ENCODE data around the gene F12. TPM values are rescaled to one million over a fixed set of nuclear protein-coding genes. Genes with fewer than 3 reads are reported as not detected.
A peak's percentile ranks its signal among the peaks of the same experiment; 100 is the strongest.

F12 gene
- total and polyA plus RNA-seq, 2 donors (not counting 1 experiment from before 2014, with no cell fraction given): 0.10 to 0.50 TPM

- no peak overlapping the region for H3K4me2 ChIP-seq (ENCODE audit: extremely low read depth, insufficient read depth, low read length)
- H3K36me3 ChIP-seq (ENCODE audit: control insufficient read depth, insufficient read depth, low read length): no peaks in the 10 kb centered on the region
- H4K20me1 ChIP-seq (ENCODE audit: control insufficient read depth, extremely low read depth, insufficient read depth, low read length): no peaks in the 10 kb centered on the region
- no peak overlapping the region for H2AFZ ChIP-seq (ENCODE audit: low read length)
- TF ChIP-seq, protein P1, sequence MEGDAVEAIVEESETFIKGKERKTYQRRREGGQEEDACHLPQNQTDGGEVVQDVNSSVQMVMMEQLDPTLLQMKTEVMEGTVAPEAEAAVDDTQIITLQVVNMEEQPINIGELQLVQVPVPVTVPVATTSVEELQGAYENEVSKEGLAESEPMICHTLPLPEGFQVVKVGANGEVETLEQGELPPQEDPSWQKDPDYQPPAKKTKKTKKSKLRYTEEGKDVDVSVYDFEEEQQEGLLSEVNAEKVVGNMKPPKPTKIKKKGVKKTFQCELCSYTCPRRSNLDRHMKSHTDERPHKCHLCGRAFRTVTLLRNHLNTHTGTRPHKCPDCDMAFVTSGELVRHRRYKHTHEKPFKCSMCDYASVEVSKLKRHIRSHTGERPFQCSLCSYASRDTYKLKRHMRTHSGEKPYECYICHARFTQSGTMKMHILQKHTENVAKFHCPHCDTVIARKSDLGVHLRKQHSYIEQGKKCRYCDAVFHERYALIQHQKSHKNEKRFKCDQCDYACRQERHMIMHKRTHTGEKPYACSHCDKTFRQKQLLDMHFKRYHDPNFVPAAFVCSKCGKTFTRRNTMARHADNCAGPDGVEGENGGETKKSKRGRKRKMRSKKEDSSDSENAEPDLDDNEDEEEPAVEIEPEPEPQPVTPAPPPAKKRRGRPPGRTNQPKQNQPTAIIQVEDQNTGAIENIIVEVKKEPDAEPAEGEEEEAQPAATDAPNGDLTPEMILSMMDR (conservative IDR thresholded peaks at IDR 0.05 in 1 of 2, IDR thresholded peaks at IDR 0.05 in 1 of 2; ENCODE audit: low read depth in 1 of 2, low read length in 2 of 2): no peak
- peak; percentile 17 for TF ChIP-seq EZH2 (IDR thresholded peaks at IDR 0.05; ENCODE audit: low read length, missing control alignments)
- no peak overlapping the region for H3K9ac ChIP-seq (ENCODE audit: insufficient read depth, low read length)
- no peaks in the 10 kb centered on the region for H3K79me2 ChIP-seq (ENCODE audit: control insufficient read depth, insufficient read depth, low read length)
- H3K9me3 ChIP-seq (ENCODE audit: control insufficient read depth, insufficient read depth, low read depth, low read length): no peaks in the 10 kb centered on the region
- DNase-seq (ENCODE audit: low read depth in 2 of 2): no peak
- H3K4me1 ChIP-seq (ENCODE audit: control insufficient read depth, extremely low read depth, insufficient read depth, low read length): no peaks in the 10 kb centered on the region
- no peak overlapping the region for H3K4me3 ChIP-seq (replicated peaks in 1 of 4; ENCODE audit: control extremely low read depth in 1 of 4, insufficient read depth in 1 of 4, low read depth in 3 of 4, low read length in 4 of 4)
- no peak overlapping the region for H3K27ac ChIP-seq (ENCODE audit: insufficient read depth, low read length)
- peaks cover 14% of the 10 kb centered on the region for H3K27me3 ChIP-seq (ENCODE audit: control insufficient read depth, insufficient read depth, low read length)
Measured at GRCh38 chr5:177356746-177357145, 52.6 kb downstream of the F12 start.

DNA sequence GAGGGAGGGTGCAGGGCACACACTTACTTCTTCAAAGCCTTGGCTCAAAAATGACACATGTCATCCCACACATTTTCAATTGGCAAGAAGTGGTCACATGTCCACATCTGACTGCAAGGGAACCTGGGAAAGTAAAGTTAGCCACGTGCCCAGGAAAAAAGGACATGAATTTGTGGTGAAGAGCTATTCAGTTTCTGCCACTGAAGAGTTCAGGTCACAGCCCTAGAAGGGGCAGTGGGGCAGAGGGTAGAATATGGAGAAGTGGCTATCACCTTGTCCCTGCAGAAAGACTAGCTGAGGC is 53.5 kb downstream of the F12 start:
- H4K20me1 ChIP-seq (ENCODE audit: control insufficient read depth, extremely low read depth, insufficient read depth, low read length): no peaks in the 10 kb centered on the region

GRCh38 chr5:177355162-177355867 is 54.0 kb downstream of the F12 start:
- no peaks in the 10 kb centered on the region for H3K36me3 ChIP-seq (ENCODE audit: control insufficient read depth, insufficient read depth, low read length)
- H3K4me3 ChIP-seq (replicated peaks in 1 of 4; ENCODE audit: control extremely low read depth in 1 of 4, insufficient read depth in 1 of 4, low read depth in 3 of 4, low read length in 4 of 4): no peak overlapping the region
- no peak for DNase-seq (ENCODE audit: low read depth in 2 of 2)
- no peak overlapping the region for H3K4me2 ChIP-seq (ENCODE audit: extremely low read depth, insufficient read depth, low read length)
- H3K9me3 ChIP-seq (ENCODE audit: control insufficient read depth, insufficient read depth, low read depth, low read length): no peaks in the 10 kb centered on the region
- peaks cover 10% of the 10 kb centered on the region for H3K79me2 ChIP-seq (ENCODE audit: control insufficient read depth, insufficient read depth, low read length)
- no peak for TF ChIP-seq EZH2 (IDR thresholded peaks at IDR 0.05; ENCODE audit: low read length, missing control alignments)
- TF ChIP-seq, protein P1 (conservative IDR thresholded peaks at IDR 0.05 in 1 of 2, IDR thresholded peaks at IDR 0.05 in 1 of 2; ENCODE audit: low read depth in 1 of 2, low read length in 2 of 2): no peak
- no peaks in the 10 kb centered on the region for H4K20me1 ChIP-seq (ENCODE audit: control insufficient read depth, extremely low read depth, insufficient read depth, low read length)
- peaks cover 4% of the 10 kb centered on the region for H3K4me1 ChIP-seq (ENCODE audit: control insufficient read depth, extremely low read depth, insufficient read depth, low read length)
- H3K9ac ChIP-seq (ENCODE audit: insufficient read depth, low read length): no peak overlapping the region
- peaks cover 11% of the 10 kb centered on the region for H3K27me3 ChIP-seq (ENCODE audit: control insufficient read depth, insufficient read depth, low read length)
- H3K27ac ChIP-seq (ENCODE audit: insufficient read depth, low read length): no peak overlapping the region
- no peak overlapping the region for H2AFZ ChIP-seq (ENCODE audit: low read length)

More for the DNA sequence above, 53.5 kb downstream of the F12 start:
- Histone ChIP-seq H3K27me3 (ENCODE audit: control insufficient read depth, insufficient read depth, low read length) (peaks cover 12% of the 10 kb centered on the region), H3K9me3 (ENCODE audit: control insufficient read depth, insufficient read depth, low read depth, low read length) (no peaks in the 10 kb centered on the region), H3K27ac (ENCODE audit: insufficient read depth, low read length) (no peak overlapping the region), H3K4me3 (replicated peaks in 1 of 4; ENCODE audit: control extremely low read depth in 1 of 4, insufficient read depth in 1 of 4, low read depth in 3 of 4, low read length in 4 of 4) (no peak overlapping the region), H2AFZ (ENCODE audit: low read length) (no peak overlapping the region), H3K4me1 (ENCODE audit: control insufficient read depth, extremely low read depth, insufficient read depth, low read length) (no peaks in the 10 kb centered on the region), H3K79me2 (ENCODE audit: control insufficient read depth, insufficient read depth, low read length) (peaks cover 5% of the 10 kb centered on the region), H3K9ac (ENCODE audit: insufficient read depth, low read length) (no peak overlapping the region), H3K36me3 (ENCODE audit: control insufficient read depth, insufficient read depth, low read length) (no peaks in the 10 kb centered on the region), H3K4me2 (ENCODE audit: extremely low read depth, insufficient read depth, low read length) (no peak overlapping the region)
- no peak for DNase-seq (ENCODE audit: low read depth in 2 of 2)
- no peak for TF ChIP-seq EZH2 (IDR thresholded peaks at IDR 0.05; ENCODE audit: low read length, missing control alignments)
- TF ChIP-seq, protein P1 (conservative IDR thresholded peaks at IDR 0.05 in 1 of 2, IDR thresholded peaks at IDR 0.05 in 1 of 2; ENCODE audit: low read depth in 1 of 2, low read length in 2 of 2): no peak

All from fibroblast of lung (primary cell).